Progenitor cell of endocrine pancreas (in vitro differentiated cells): Measurements from ENCODE around the gene HNF1B. TPM values are rescaled to one million over a fixed set of nuclear protein-coding genes. Genes with fewer than 3 reads are reported as not detected.
"Not testable (repeated sequence)": the region's sequence is repeated elsewhere in the genome, so short reads cannot be mapped to it uniquely, and the experiment has no call there.

ENCODE experiments used
- DNase-seq: peaks from one replicate; pipeline ENCODE4 v3.0.0; 2021; ENCODE audit warnings: low spot score; ENCODE audit not compliant: unreplicated experiment
- H3K27ac Mint-ChIP-seq: 2 replicates; pipeline ENCODE4 v1.8.0; 2021; ENCODE audit warnings: mild to moderate bottlenecking, moderate library complexity, mixed read lengths
- H3K27me3 Mint-ChIP-seq: 2 replicates; pipeline ENCODE4 v1.8.0; 2021; ENCODE audit warnings: mixed read lengths
- H3K36me3 Mint-ChIP-seq: 2 replicates; pipeline ENCODE4 v1.8.0; 2022; ENCODE audit warnings: mixed read lengths; ENCODE audit not compliant: insufficient read depth
- H3K4me1 Mint-ChIP-seq: 2 replicates; pipeline ENCODE4 v1.8.0; 2021; ENCODE audit warnings: low read depth, mixed read lengths
- H3K4me3 Mint-ChIP-seq: 2 replicates; pipeline ENCODE4 v1.8.0; 2021; ENCODE audit warnings: low read depth, mild to moderate bottlenecking, moderate library complexity, mixed read lengths
- H3K9me3 Mint-ChIP-seq: 2 replicates; pipeline ENCODE4 v1.8.0; 2021; ENCODE audit warnings: low read depth, mixed read lengths
- total RNA-seq: library from RNA; stranded (reverse); gene quantifications from 2 replicates; pipeline ENCODE4 v1.2.1, GENCODE V29; 2021
- TF ChIP-seq, protein P1 (sequence below): fragments of 200-600 bp; sonication (generic); IDR thresholded peaks from one replicate; pipeline ENCODE4 v1.5.0; 2021; ENCODE audit warnings: antibody characterized with exemption, mild to moderate bottlenecking; ENCODE audit not compliant: unreplicated experiment

HNF1B gene
- total RNA-seq, 1 donor from 2014 or later: 99.1 TPM

- TF ChIP-seq, protein P1, sequence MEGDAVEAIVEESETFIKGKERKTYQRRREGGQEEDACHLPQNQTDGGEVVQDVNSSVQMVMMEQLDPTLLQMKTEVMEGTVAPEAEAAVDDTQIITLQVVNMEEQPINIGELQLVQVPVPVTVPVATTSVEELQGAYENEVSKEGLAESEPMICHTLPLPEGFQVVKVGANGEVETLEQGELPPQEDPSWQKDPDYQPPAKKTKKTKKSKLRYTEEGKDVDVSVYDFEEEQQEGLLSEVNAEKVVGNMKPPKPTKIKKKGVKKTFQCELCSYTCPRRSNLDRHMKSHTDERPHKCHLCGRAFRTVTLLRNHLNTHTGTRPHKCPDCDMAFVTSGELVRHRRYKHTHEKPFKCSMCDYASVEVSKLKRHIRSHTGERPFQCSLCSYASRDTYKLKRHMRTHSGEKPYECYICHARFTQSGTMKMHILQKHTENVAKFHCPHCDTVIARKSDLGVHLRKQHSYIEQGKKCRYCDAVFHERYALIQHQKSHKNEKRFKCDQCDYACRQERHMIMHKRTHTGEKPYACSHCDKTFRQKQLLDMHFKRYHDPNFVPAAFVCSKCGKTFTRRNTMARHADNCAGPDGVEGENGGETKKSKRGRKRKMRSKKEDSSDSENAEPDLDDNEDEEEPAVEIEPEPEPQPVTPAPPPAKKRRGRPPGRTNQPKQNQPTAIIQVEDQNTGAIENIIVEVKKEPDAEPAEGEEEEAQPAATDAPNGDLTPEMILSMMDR: no peak
- Mint-ChIP-seq H3K9me3 (no peaks in the 10 kb centered on the region), H3K27ac (no peak overlapping the region), H3K27me3 (peaks cover 3% of the 10 kb centered on the region), H3K36me3 (no peaks in the 10 kb centered on the region), H3K4me3 (no peak overlapping the region), H3K4me1 (peaks cover 21% of the 10 kb centered on the region)
- DNase-seq: no peak
Measured at GRCh38 chr17:37789021-37789565, 44.2 kb upstream of the HNF1B start.

DNA sequence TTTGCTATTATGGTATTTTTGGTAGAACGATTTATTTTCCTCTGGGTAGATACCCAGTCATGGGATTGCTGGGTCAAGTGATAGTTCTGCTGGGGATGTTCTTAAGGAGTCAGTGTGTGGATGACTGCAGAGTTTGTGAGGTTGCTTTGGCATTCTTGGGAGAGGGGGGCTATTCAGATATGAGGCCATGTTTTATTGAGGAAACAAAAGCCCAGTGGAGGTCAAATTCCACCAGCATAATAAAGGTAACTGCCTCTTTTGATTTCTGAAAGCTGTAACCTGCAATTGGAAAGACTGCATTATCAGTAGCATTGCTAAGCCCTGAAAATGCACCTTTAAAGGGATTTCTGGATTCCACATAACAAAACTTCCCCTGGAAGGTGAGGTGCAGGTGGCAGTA, 43.7 kb upstream of the HNF1B start:
- Mint-ChIP-seq H3K27ac (no peak overlapping the region), H3K4me3 (no peak overlapping the region), H3K9me3 (peaks cover 6% of the 10 kb centered on the region)

GRCh38 chr17:37787055-37787757, 42.3 kb upstream of the HNF1B start:
- Mint-ChIP-seq H3K27me3 (peaks cover 3% of the 10 kb centered on the region), H3K9me3 (peaks cover 6% of the 10 kb centered on the region), H3K36me3 (no peaks in the 10 kb centered on the region), H3K4me3 (no peak overlapping the region), H3K27ac (no peak overlapping the region), H3K4me1 (peaks cover 18% of the 10 kb centered on the region)
- TF ChIP-seq, protein P1: no peak
- no peak for DNase-seq

More for the DNA sequence above, 43.7 kb upstream of the HNF1B start:
- TF ChIP-seq, protein P1: no peak
- DNase-seq: no peak
- peaks cover 3% of the 10 kb centered on the region for H3K27me3 Mint-ChIP-seq
- H3K36me3 Mint-ChIP-seq: no peaks in the 10 kb centered on the region
- H3K4me1 Mint-ChIP-seq: peaks cover 18% of the 10 kb centered on the region

DNA sequence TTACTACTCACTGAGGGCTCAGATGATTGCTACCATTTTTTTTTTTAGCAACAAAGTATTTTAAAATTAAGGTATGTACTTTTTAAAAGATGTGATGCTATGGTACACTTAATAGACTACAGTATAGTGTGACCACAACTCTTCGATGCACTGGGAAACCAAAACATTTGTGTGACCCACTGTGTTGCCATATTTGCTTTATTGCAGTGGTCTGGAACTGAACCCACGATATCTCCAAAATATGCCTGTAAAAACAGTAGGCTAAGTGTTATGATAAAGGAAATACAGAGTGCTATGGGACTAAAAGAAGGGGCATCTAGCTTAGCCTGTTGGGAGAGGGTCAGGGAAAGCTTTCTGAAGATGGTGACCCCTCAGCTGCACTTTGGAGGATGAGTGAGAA, 41.6 kb upstream of the HNF1B start:
- no peak for DNase-seq
- H3K4me1 Mint-ChIP-seq: peaks cover 18% of the 10 kb centered on the region
- H3K27ac Mint-ChIP-seq: no peak overlapping the region
- no peak overlapping the region for H3K4me3 Mint-ChIP-seq
- TF ChIP-seq, protein P1: no peak
- peaks cover 3% of the 10 kb centered on the region for H3K27me3 Mint-ChIP-seq
- no peaks in the 10 kb centered on the region for H3K36me3 Mint-ChIP-seq
- H3K9me3 Mint-ChIP-seq: peaks cover 6% of the 10 kb centered on the region

- H3K27me3 Mint-ChIP-seq, DNase-seq, H3K4me3 Mint-ChIP-seq, H3K4me1 Mint-ChIP-seq, H3K27ac Mint-ChIP-seq, H3K36me3 Mint-ChIP-seq, H3K9me3 Mint-ChIP-seq: not testable (repeated sequence)
Measured at GRCh38 chr17:37782460-37782859, 37.6 kb upstream of the HNF1B start.

- H3K27me3 Mint-ChIP-seq: no peaks in the 10 kb centered on the region
- peaks cover under 1% of the 10 kb centered on the region for H3K4me1 Mint-ChIP-seq
- no peak overlapping the region for H3K4me3 Mint-ChIP-seq
Measured at GRCh38 chr17:37781451-37781850, 36.6 kb upstream of the HNF1B start.

More at GRCh38 chr17:37781451-37781850, 36.6 kb upstream of the HNF1B start:
- no peaks in the 10 kb centered on the region for H3K36me3 Mint-ChIP-seq
- H3K9me3 Mint-ChIP-seq: peaks cover 6% of the 10 kb centered on the region
- no peak for DNase-seq
- H3K27ac Mint-ChIP-seq: no peak overlapping the region
- TF ChIP-seq, protein P1: no peak
